ENCODE measurements around the gene TMEM97.

DNA sequence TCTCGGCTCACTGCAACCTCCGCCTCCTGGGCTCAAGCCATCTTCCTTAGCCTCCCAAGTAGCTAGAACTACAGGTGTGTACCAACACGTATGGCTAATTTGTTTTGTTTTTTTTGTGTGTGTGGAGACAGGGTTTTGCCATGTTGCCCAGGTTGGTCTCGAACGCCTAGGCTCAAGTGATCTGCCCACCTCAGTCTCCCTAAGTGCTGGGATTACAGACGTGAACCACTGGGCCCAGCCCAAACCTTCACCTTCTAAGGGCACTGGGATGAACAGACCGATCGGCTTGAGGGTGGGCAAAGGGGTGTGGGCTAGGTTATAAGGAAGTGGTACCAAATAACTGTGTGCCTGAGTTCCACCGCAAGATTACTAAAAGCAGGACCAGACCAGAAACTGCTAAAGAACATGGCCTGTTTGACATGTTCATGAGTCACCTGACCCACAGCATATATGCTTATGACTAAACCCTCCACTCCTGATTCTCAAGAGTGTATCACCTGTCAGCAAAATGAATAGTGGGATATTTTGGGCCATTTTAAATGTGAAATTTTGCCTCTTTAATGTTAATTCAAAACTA, 8.1 kb downstream of the TMEM97 start:
- TF ChIP-seq CTCF (IDR thresholded peaks at IDR 0.05): no peak
- no peak for TF ChIP-seq POLR2AphosphoS5 (IDR thresholded peaks at IDR 0.05)
- no peak for TF ChIP-seq POLR2A (IDR thresholded peaks at IDR 0.05)
- TF ChIP-seq EP300 (IDR thresholded peaks at IDR 0.05): no peak
